ENCODE results near the gene CHCHD3.

GRCh38 chr7:132751244-132751647, 330.6 kb downstream of the CHCHD3 start:
- TF ChIP-seq EZH2 (IDR thresholded peaks at IDR 0.05; ENCODE audit: borderline replicate concordance) (no peak), CTCF (IDR thresholded peaks at IDR 0.05; ENCODE audit: poor library complexity) (no peak), EZH2phosphoT487 (IDR thresholded peaks at IDR 0.05; ENCODE audit: low read depth, severe bottlenecking, unreplicated experiment) (no peak)

Data from hepatocyte (in vitro differentiated cells).